ENCODE results near the gene CCDC27.
"Not testable (repeated sequence)": the region's sequence is repeated elsewhere in the genome, so short reads cannot be mapped to it uniquely, and the experiment has no call there.

CCDC27 gene

DNA sequence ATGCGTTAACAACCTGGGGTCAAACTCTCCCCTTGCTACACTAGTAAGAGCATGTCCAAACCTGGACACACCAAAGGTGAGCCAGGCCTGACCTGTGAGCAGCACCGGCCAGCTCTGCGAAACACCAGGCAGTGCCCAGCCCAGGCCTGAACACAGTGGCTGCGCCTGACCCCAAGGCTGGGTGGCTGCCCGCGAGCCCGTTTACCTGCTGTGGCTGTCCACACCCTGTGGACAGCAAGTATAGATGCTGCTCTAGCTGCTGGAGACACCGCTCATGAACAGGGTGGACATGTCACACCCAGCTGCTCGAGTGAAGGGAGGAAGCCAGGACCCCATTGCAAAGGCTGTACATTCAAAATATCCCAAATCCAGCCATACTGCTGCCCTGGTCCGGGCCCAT lies 7.6 kb upstream of the CCDC27 start:
- H3K9ac ChIP-seq (ENCODE audit: low read depth in 1 of 2, low read length in 2 of 2) = no peak overlapping the region
- peaks cover 5 to 9% of the 10 kb centered on the region in 2 donors for H3K4me1 ChIP-seq (ENCODE audit: control insufficient read depth in 2 of 2, insufficient read depth in 2 of 2, low read length in 2 of 2)
- no peaks in the 10 kb centered on the region for H3K9me3 ChIP-seq (ENCODE audit: control insufficient read depth in 2 of 2, low read length in 2 of 2)
- H3K27me3 ChIP-seq (ENCODE audit: control insufficient read depth in 2 of 2, insufficient read depth in 2 of 2, low read length in 2 of 2) = no peaks in the 10 kb centered on the region
- H3K4me3 ChIP-seq (ENCODE audit: low read length in 2 of 2) = no peak overlapping the region
- H3K27ac ChIP-seq (ENCODE audit: low read depth in 2 of 2, low read length in 2 of 2) = no peak overlapping the region
- peaks cover 0 to 7% of the 10 kb centered on the region in 2 donors for H3K36me3 ChIP-seq (ENCODE audit: control insufficient read depth in 2 of 2, insufficient read depth in 2 of 2, low read length in 2 of 2)

DNA sequence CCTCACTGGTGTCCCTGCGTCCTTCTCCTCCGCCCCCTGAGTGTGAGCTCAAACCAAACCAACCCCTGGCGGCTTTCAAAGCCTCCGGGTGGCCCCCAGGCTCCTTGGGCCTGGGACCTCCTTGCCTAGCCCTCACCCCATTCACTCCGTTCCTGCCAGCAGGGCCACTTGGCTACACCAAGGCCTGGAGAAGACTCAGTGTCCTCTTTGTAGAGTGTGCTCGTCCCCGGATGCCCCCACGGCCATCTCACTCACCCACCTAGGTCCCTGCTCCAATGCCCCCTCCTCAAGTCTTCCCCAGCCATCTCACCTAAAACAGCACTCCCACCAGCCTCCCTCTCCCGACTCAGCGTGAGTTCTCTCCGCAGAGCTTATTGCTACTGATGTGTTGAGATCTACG lies 7.2 kb upstream of the CCDC27 start:
- H3K4me1 ChIP-seq (ENCODE audit: control insufficient read depth in 2 of 2, insufficient read depth in 2 of 2, low read length in 2 of 2) = peaks cover 5 to 9% of the 10 kb centered on the region in 2 donors
- H3K9me3 ChIP-seq (ENCODE audit: control insufficient read depth in 2 of 2, low read length in 2 of 2) = no peaks in the 10 kb centered on the region
- H3K27me3 ChIP-seq (ENCODE audit: control insufficient read depth in 2 of 2, insufficient read depth in 2 of 2, low read length in 2 of 2) = no peaks in the 10 kb centered on the region
- no peak overlapping the region for H3K27ac ChIP-seq (ENCODE audit: low read depth in 2 of 2, low read length in 2 of 2)
- H3K4me3 ChIP-seq (ENCODE audit: low read length in 2 of 2) = no peak overlapping the region
- H3K36me3 ChIP-seq (ENCODE audit: control insufficient read depth in 2 of 2, insufficient read depth in 2 of 2, low read length in 2 of 2) = peaks cover 0 to 7% of the 10 kb centered on the region in 2 donors
- no peak overlapping the region for H3K9ac ChIP-seq (ENCODE audit: low read depth in 1 of 2, low read length in 2 of 2)

DNA sequence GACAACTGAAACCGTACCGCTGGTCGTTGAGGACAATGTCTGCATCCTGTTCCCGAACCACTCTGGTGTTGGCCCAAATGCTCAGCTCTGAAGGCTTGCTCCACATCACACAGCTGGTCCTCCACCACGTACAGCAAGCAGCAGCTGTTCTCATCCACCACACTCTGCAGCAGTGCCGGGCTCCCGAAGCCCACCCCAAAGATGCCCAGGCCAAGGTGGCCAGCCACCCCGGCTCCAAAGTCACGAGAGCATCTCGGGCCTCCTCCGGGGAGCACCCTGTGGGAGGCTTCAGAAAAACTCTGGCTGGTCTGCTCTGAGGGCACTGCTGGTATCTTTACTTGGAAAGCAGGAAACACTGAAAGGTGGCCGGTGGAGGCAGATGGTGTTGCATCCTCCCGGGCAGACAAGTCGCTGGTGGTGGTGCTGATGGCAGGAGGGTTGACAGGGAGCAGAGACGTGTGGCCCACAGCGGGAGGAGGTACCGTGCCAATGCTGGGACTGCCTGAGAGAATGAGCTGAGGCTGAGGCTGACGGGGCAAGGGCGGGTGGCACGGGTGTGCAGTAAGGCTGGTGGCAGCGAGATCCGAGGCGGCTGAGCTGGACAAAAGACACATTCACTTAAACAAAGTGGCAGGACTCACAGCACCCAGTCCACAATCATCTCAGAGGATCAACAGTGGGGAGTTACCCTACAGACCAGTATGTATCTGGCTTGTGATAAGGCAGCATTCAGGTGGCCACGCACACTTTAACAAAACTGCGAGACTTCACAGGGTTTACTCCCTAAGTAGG lies 6.5 kb upstream of the CCDC27 start:
- Histone ChIP-seq H3K9me3 (ENCODE audit: control insufficient read depth in 2 of 2, low read length in 2 of 2) (no peaks in the 10 kb centered on the region), H3K4me3 (ENCODE audit: low read length in 2 of 2) (no peak overlapping the region), H3K27me3 (ENCODE audit: control insufficient read depth in 2 of 2, insufficient read depth in 2 of 2, low read length in 2 of 2) (no peaks in the 10 kb centered on the region), H3K27ac (ENCODE audit: low read depth in 2 of 2, low read length in 2 of 2) (no peak overlapping the region), H3K4me1 (ENCODE audit: control insufficient read depth in 2 of 2, insufficient read depth in 2 of 2, low read length in 2 of 2) (peaks cover 5 to 9% of the 10 kb centered on the region in 2 donors), H3K9ac (ENCODE audit: low read depth in 1 of 2, low read length in 2 of 2) (no peak overlapping the region), H3K36me3 (ENCODE audit: control insufficient read depth in 2 of 2, insufficient read depth in 2 of 2, low read length in 2 of 2) (peaks cover 0 to 7% of the 10 kb centered on the region in 2 donors)

DNA sequence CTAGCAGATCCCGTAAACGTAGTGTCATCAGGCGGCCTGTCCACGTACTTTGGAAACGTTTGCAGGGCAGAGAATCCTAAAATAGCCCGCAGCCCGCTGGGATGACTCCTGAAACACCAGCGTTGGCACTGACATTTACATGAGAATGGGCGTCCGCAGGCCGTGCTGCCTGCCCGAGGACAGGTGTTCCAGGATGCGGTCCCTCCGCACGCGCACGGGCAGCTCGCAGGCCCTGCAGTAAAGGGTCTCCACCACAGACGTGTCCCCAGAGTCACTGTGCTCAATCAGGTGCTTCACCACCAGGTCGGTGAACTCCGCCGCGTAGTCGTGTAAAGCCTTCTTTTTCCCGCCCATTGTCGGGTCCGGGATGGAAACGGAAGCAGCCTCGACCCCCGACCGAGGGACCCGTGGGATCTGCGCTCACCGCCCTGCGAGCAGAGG lies 5.8 kb upstream of the CCDC27 start:
- H3K4me1 ChIP-seq (ENCODE audit: control insufficient read depth in 2 of 2, insufficient read depth in 2 of 2, low read length in 2 of 2) = peaks cover 5 to 9% of the 10 kb centered on the region in 2 donors
- no peaks in the 10 kb centered on the region for H3K27me3 ChIP-seq (ENCODE audit: control insufficient read depth in 2 of 2, insufficient read depth in 2 of 2, low read length in 2 of 2)
- peak overlapping the region in 1 of 2 donors; percentile 60 for H3K9ac ChIP-seq (ENCODE audit: low read depth in 1 of 2, low read length in 2 of 2)
- peak overlapping the region; percentile 57 to 72 for H3K4me3 ChIP-seq (ENCODE audit: low read length in 2 of 2)
- no peaks in the 10 kb centered on the region for H3K9me3 ChIP-seq (ENCODE audit: control insufficient read depth in 2 of 2, low read length in 2 of 2)
- H3K36me3 ChIP-seq (ENCODE audit: control insufficient read depth in 2 of 2, insufficient read depth in 2 of 2, low read length in 2 of 2) = peaks cover 0 to 7% of the 10 kb centered on the region in 2 donors
- peak overlapping the region in 1 of 2 donors; percentile 32 for H3K27ac ChIP-seq (ENCODE audit: low read depth in 2 of 2, low read length in 2 of 2)

DNA sequence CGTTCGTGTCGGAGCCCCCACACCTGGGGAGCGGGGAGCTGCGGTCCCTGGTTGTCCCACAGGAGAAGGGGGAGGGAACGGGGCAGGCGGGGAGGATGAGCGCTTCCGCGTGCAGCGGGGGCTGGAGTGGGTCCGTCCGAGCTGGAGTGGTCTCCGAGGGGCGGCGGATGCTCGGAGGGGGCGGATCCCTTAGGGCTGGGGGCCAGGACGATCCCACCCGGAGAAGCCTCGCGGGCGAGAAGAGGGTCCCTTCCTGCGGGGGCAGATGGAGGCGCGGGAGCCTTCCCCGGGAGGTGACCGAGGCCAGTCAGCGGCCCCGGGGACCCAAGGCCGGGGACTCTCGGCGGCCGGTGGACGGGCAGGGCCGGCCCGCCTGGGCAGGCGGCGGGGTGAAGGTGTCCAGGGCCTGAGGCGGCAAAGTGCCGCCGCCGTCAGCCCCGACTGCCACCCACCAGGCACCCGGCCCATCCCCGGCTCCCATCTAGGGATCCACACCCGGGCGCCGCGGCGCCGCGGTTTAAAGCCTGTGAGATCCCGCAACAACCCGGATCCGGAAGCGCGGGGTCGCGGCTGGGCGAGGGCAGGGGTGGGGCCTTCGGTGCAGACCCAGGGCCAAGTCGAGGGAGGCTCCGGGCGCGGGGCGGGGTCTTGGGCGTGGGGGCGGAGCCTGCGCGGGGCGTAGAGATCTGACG lies 5.3 kb upstream of the CCDC27 start:
- peak overlapping the region in 1 of 2 donors; percentile 32 for H3K27ac ChIP-seq (ENCODE audit: low read depth in 2 of 2, low read length in 2 of 2)
- H3K9me3 ChIP-seq (ENCODE audit: control insufficient read depth in 2 of 2, low read length in 2 of 2) = no peaks in the 10 kb centered on the region
- H3K9ac ChIP-seq (ENCODE audit: low read depth in 1 of 2, low read length in 2 of 2) = peak overlapping the region in 1 of 2 donors; percentile 60
- no peaks in the 10 kb centered on the region for H3K27me3 ChIP-seq (ENCODE audit: control insufficient read depth in 2 of 2, insufficient read depth in 2 of 2, low read length in 2 of 2)
- H3K4me1 ChIP-seq (ENCODE audit: control insufficient read depth in 2 of 2, insufficient read depth in 2 of 2, low read length in 2 of 2) = peaks cover 5 to 9% of the 10 kb centered on the region in 2 donors
- H3K36me3 ChIP-seq (ENCODE audit: control insufficient read depth in 2 of 2, insufficient read depth in 2 of 2, low read length in 2 of 2) = peaks cover 0 to 7% of the 10 kb centered on the region in 2 donors
- H3K4me3 ChIP-seq (ENCODE audit: low read length in 2 of 2) = peak overlapping the region; percentile 57 to 72

DNA sequence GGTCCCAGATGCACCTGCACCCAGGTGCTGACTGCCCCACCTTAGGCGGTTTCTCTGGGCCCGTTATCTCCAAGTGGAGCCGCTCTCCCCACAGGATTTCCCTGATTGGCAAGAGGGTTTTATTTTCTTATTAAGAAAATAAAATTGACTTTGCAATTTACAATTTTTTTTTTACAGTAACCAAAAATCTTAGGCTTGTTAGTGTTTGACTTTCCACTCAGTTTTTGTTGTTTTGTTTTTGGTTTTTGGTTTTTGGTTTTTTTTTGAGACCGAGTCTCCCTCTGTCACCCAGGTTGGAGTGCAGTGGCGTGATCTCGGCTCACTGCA lies 4.8 kb upstream of the CCDC27 start:
- Histone ChIP-seq H3K27ac (ENCODE audit: low read depth in 2 of 2, low read length in 2 of 2) (no peak overlapping the region), H3K4me3 (ENCODE audit: low read length in 2 of 2) (peak overlapping the region; percentile 57 to 72), H3K9ac (ENCODE audit: low read depth in 1 of 2, low read length in 2 of 2) (no peak overlapping the region), H3K4me1 (ENCODE audit: control insufficient read depth in 2 of 2, insufficient read depth in 2 of 2, low read length in 2 of 2) (peaks cover 5 to 9% of the 10 kb centered on the region in 2 donors), H3K36me3 (ENCODE audit: control insufficient read depth in 2 of 2, insufficient read depth in 2 of 2, low read length in 2 of 2) (peaks cover 0 to 6% of the 10 kb centered on the region in 2 donors), H3K27me3 (ENCODE audit: control insufficient read depth in 2 of 2, insufficient read depth in 2 of 2, low read length in 2 of 2) (no peaks in the 10 kb centered on the region), H3K9me3 (ENCODE audit: control insufficient read depth in 2 of 2, low read length in 2 of 2) (no peaks in the 10 kb centered on the region)

DNA sequence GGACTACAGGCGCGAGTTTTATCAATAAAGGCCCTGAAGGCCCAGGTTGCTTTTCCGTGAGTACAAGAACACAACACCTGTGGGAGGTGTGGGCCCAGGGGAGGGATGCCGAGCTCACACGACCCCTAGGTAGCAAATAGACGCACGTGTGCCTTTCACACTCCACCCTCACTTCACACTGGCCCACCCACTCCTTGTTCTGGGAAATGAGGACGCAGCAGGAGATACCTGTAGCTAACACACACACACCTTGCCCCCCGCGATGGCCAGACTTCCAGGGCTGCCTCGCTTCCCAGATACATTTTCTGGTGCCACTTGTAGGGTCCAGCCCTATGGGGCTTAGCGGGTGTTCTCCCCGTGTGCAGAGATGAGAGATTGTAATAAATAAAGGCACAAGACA lies 4.3 kb upstream of the CCDC27 start:
- H3K4me1 ChIP-seq (ENCODE audit: control insufficient read depth in 2 of 2, insufficient read depth in 2 of 2, low read length in 2 of 2) = peaks cover 5 to 9% of the 10 kb centered on the region in 2 donors
- peaks cover 0 to 3% of the 10 kb centered on the region in 2 donors for H3K36me3 ChIP-seq (ENCODE audit: control insufficient read depth in 2 of 2, insufficient read depth in 2 of 2, low read length in 2 of 2)
- H3K9ac ChIP-seq (ENCODE audit: low read depth in 1 of 2, low read length in 2 of 2) = no peak overlapping the region
- H3K4me3 ChIP-seq (ENCODE audit: low read length in 2 of 2) = no peak overlapping the region
- no peaks in the 10 kb centered on the region for H3K9me3 ChIP-seq (ENCODE audit: control insufficient read depth in 2 of 2, low read length in 2 of 2)
- H3K27ac ChIP-seq (ENCODE audit: low read depth in 2 of 2, low read length in 2 of 2) = no peak overlapping the region
- no peaks in the 10 kb centered on the region for H3K27me3 ChIP-seq (ENCODE audit: control insufficient read depth in 2 of 2, insufficient read depth in 2 of 2, low read length in 2 of 2)

DNA sequence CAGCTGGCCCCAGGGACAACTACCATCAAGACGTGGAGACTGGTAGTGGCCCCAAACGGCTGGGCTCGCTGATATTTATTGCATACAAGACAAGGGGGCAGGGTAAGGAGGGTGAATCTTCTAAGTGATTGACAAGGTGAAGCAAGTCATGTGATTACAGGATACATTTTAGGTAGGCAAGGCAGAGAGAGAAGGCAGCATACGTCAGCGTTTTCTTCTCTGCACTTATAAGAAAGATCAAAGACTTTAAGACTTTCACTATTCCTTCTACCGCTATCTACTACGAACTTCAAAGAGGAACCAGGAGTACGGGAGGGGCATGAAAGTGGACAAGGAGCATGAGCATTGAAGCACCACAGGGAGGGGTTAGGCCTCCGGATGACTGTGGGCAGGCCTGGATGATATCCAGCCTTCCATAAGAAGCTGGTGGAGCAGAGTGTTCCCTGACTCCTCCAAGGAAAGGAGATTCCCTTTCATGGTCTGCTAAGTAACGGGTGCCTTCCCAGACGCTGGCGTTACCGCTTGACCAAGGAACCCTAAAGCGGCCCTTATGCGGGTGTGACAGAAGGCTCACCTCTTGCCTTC lies 3.8 kb upstream of the CCDC27 start:
- H3K27ac ChIP-seq (ENCODE audit: low read depth in 2 of 2, low read length in 2 of 2); H3K27me3 ChIP-seq (ENCODE audit: control insufficient read depth in 2 of 2, insufficient read depth in 2 of 2, low read length in 2 of 2); H3K9me3 ChIP-seq (ENCODE audit: control insufficient read depth in 2 of 2, low read length in 2 of 2); H3K9ac ChIP-seq (ENCODE audit: low read depth in 1 of 2, low read length in 2 of 2); H3K4me1 ChIP-seq (ENCODE audit: control insufficient read depth in 2 of 2, insufficient read depth in 2 of 2, low read length in 2 of 2); H3K4me3 ChIP-seq (ENCODE audit: low read length in 2 of 2); H3K36me3 ChIP-seq (ENCODE audit: control insufficient read depth in 2 of 2, insufficient read depth in 2 of 2, low read length in 2 of 2): not testable (repeated sequence)

DNA sequence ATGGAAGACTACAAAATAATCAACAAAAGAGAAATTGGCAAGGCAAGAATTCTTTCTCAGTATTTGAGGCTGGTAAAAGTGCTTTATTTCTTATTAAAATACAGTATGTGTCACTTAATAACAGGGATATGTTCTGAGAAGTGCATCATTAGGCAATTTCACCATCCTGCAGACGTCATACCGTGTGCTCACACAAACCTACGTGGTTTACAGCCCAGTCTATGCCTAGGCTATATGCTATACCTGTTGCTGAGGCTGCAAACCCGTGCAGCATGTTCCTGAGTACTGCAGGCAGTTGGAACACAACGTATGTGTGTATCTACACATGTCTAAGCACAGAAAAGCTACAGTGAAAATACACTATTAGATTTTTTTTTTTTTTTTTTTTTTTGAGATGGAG lies 2.7 kb upstream of the CCDC27 start:
- no peak overlapping the region for H3K27ac ChIP-seq (ENCODE audit: low read depth in 2 of 2, low read length in 2 of 2)
- no peaks in the 10 kb centered on the region for H3K27me3 ChIP-seq (ENCODE audit: control insufficient read depth in 2 of 2, insufficient read depth in 2 of 2, low read length in 2 of 2)
- no peak overlapping the region for H3K4me3 ChIP-seq (ENCODE audit: low read length in 2 of 2)
- H3K36me3 ChIP-seq (ENCODE audit: control insufficient read depth in 2 of 2, insufficient read depth in 2 of 2, low read length in 2 of 2) = no peaks in the 10 kb centered on the region
- no peaks in the 10 kb centered on the region for H3K9me3 ChIP-seq (ENCODE audit: control insufficient read depth in 2 of 2, low read length in 2 of 2)
- peaks cover 5 to 9% of the 10 kb centered on the region in 2 donors for H3K4me1 ChIP-seq (ENCODE audit: control insufficient read depth in 2 of 2, insufficient read depth in 2 of 2, low read length in 2 of 2)
- H3K9ac ChIP-seq (ENCODE audit: low read depth in 1 of 2, low read length in 2 of 2) = no peak overlapping the region

DNA sequence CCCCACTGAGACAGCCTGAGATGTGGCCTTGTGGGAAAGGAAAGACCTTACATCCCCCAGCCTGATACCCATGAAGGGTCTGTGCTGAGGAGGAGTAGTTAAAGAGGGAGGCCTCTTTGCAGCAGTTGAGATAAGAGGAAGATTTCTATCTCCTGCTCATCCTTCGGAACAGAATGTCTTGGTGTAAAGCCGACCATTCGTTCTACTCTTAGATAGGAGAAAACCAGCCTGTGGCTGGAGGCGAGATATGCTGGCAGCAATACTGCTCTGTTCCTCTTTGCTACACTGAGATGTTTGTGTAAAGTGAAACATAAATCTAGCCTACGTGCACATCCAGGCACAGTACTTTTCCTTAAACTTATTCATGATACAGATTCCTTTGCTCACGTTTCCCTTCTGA lies 1.5 kb upstream of the CCDC27 start:
- H3K36me3 ChIP-seq (ENCODE audit: control insufficient read depth in 2 of 2, insufficient read depth in 2 of 2, low read length in 2 of 2) = no peaks in the 10 kb centered on the region
- H3K4me1 ChIP-seq (ENCODE audit: control insufficient read depth in 2 of 2, insufficient read depth in 2 of 2, low read length in 2 of 2) = peaks cover 5 to 9% of the 10 kb centered on the region in 2 donors
- H3K27ac ChIP-seq (ENCODE audit: low read depth in 2 of 2, low read length in 2 of 2) = no peak overlapping the region
- no peaks in the 10 kb centered on the region for H3K9me3 ChIP-seq (ENCODE audit: control insufficient read depth in 2 of 2, low read length in 2 of 2)
- H3K4me3 ChIP-seq (ENCODE audit: low read length in 2 of 2) = no peak overlapping the region
- no peak overlapping the region for H3K9ac ChIP-seq (ENCODE audit: low read depth in 1 of 2, low read length in 2 of 2)
- no peaks in the 10 kb centered on the region for H3K27me3 ChIP-seq (ENCODE audit: control insufficient read depth in 2 of 2, insufficient read depth in 2 of 2, low read length in 2 of 2)
